Thyroid gland (tissue), 4 donors: Measurements from ENCODE around the gene CMSS1. TPM values are rescaled to one million over a fixed set of nuclear protein-coding genes. Genes with fewer than 3 reads are reported as not detected.

Source experiments
- DNase-seq, 2 donors: peaks; one replicate each; pipeline ENCODE4 v3.0.0-alpha.2; 2019
- H3K27ac ChIP-seq, 3 donors: fragments of 200-600 bp; sonication (generic); 1 replicate in 2 of 3; 2 replicates in 1 of 3; pipeline ENCODE4 v1.5.1; 2016 to 2019; ENCODE audit warnings: mild to moderate bottlenecking in 1 of 3, moderate library complexity in 1 of 3
- H3K27me3 ChIP-seq: fragments of 200-600 bp; sonication (generic); one replicate; pipeline ENCODE4 v1.5.1; 2019
- H3K36me3 ChIP-seq, 2 donors: fragments of 200-600 bp; sonication (generic); one replicate each; pipeline ENCODE4 v1.5.1; 2016 to 2019
- H3K4me1 ChIP-seq, 2 donors: fragments of 200-600 bp; sonication (generic); one replicate each; pipeline ENCODE4 v1.5.1; 2017 to 2019
- H3K4me3 ChIP-seq, 3 donors: fragments of 200-600 bp; sonication (generic); replicated peaks in 1 of 3; 1 replicate in 2 of 3; 2 replicates in 1 of 3; pipeline ENCODE4 v1.5.1; 2016; ENCODE audit warnings: mild to moderate bottlenecking in 1 of 3
- H3K9me3 ChIP-seq: fragments of 200-600 bp; sonication (generic); one replicate; pipeline ENCODE4 v1.5.1; 2017
- POLR2A ChIP-seq, 2 donors: fragments of 450-650 bp; IDR thresholded peaks; one replicate each; pipeline ENCODE4 v1.6.1; 2017; ENCODE audit warnings: antibody characterized with exemption in 2 of 2, mild to moderate bottlenecking in 2 of 2, moderate library complexity in 1 of 2
- WGBS, 2 donors: methylation state at CpG; one replicate each; pipeline ENCODE4 v1.1.5; 2017; 5-methylcytosine and 5-hydroxymethylcytosine counted together
- intact Hi-C: fragments of 100-400 bp; cut with DNase I; formaldehyde crosslinking; loops from one replicate; pipeline ENCODE4 v1.15.1; 2023
- total RNA-seq, 4 donors: library from RNA; depleted of rRNA; stranded (reverse); fragments of >200 nt; gene quantifications; one replicate each; pipeline ENCODE4 v1.2.3, GENCODE V29; 2016
- TF ChIP-seq, protein P1 (sequence below), 6 experiments: fragments of 200-600 bp in 3 of 6; fragments of 450-650 bp in 3 of 6; sonication (generic) in 3 of 6; IDR thresholded peaks; one replicate each; pipeline ENCODE4 v1.5.1; 2016 to 2019; ENCODE audit warnings: antibody characterized with exemption in 6 of 6, mild to moderate bottlenecking in 2 of 6, inconsistent platforms in 1 of 6, moderate library complexity in 1 of 6

CMSS1 gene
- total RNA-seq, 4 donors from 2014 or later = 7.7 to 15.0 (median 12.9) TPM

DNA sequence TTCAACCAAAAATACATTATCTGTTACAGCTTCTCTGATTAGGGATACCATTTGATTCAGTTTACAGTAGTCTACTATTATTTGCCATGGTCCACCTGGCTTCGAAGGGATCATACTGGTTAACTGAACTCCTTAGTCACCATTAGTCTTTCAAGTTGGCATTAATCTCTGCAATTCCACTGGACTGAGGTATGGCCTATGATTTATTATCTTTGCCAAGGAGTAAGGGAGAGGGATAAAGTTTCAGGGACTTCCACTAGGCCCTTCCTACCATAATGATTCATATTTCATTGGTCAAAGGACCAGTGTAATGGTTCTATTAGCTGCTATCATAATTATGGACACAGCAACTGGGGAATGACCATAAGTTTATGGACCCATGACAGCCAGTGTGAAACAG is 7.3 kb upstream of the CMSS1 start:
- no peaks in the 10 kb centered on the region for H3K4me1 ChIP-seq
- no peak for DNase-seq
- no peaks in the 10 kb centered on the region for H3K27me3 ChIP-seq
- intact Hi-C loops = no loop called here
- TF ChIP-seq, protein P1, sequence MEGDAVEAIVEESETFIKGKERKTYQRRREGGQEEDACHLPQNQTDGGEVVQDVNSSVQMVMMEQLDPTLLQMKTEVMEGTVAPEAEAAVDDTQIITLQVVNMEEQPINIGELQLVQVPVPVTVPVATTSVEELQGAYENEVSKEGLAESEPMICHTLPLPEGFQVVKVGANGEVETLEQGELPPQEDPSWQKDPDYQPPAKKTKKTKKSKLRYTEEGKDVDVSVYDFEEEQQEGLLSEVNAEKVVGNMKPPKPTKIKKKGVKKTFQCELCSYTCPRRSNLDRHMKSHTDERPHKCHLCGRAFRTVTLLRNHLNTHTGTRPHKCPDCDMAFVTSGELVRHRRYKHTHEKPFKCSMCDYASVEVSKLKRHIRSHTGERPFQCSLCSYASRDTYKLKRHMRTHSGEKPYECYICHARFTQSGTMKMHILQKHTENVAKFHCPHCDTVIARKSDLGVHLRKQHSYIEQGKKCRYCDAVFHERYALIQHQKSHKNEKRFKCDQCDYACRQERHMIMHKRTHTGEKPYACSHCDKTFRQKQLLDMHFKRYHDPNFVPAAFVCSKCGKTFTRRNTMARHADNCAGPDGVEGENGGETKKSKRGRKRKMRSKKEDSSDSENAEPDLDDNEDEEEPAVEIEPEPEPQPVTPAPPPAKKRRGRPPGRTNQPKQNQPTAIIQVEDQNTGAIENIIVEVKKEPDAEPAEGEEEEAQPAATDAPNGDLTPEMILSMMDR (IDR thresholded peaks at IDR 0.05) = no peak
- no peak for TF ChIP-seq POLR2A (IDR thresholded peaks at IDR 0.05)
- H3K4me3 ChIP-seq = no peak overlapping the region
- WGBS, 2 donors = 97 to 100% methylated on average over 1 of the region's 1 CpG
- no peaks in the 10 kb centered on the region for H3K36me3 ChIP-seq
- no peak overlapping the region for H3K27ac ChIP-seq
- H3K9me3 ChIP-seq = no peaks in the 10 kb centered on the region

DNA sequence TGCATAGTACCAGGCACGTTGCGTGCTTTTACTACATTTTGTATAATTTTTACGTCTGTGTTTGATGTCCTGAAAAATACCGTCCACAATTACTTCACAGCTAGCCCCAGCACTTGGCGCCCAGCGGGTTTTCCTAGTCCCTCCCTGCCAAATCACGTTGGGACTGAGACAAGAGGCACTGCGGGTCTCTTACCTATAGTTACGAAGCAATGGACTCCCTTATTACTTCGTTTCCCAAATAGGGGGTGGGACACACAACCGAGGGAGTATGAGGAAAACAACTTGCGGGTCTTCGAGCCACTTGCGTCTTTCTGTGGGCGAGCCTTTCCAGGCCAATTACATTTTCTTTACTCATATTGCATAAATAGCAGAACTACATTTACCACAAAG is 620 bp upstream of the CMSS1 start:
- intact Hi-C loops = no loop called here
- Histone ChIP-seq H3K4me1 (peaks cover 0 to 10% of the 10 kb centered on the region in 2 donors), H3K4me3 (peak overlapping the region; percentile 37 to 60 (median 53)), H3K27ac (peak overlapping the region in 1 of 3 donors; percentile 91), H3K36me3 (no peaks in the 10 kb centered on the region), H3K27me3 (no peaks in the 10 kb centered on the region), H3K9me3 (no peaks in the 10 kb centered on the region)
- TF ChIP-seq, protein P1 (IDR thresholded peaks at IDR 0.05) = no peak
- no peak for TF ChIP-seq POLR2A (IDR thresholded peaks at IDR 0.05)
- 1 to 2% methylated on average over 14 to 15 of the region's 15 CpGs for WGBS, 2 donors
- peak in 1 of 2 donors; percentile 12 for DNase-seq

DNA sequence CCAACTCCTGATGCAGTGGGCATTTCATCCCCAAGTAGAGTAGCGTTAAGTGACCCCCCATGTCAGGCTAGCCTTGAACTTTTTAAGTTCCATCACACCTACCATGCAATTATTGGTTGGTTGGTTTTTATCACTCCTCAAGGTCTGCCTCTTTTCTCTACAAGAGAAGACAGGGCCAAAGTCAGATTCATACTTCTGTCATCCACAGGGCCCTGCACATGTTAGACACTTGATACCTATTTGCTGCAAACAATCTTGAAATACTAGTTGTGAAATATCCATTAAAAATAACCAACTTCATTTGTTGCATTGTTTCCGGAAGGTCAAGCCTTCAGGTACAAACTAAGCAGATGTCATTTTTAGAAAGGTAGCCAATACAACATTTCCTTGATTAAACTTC is 1.2 kb downstream of the CMSS1 start:
- Histone ChIP-seq H3K4me1 (peaks cover 0 to 10% of the 10 kb centered on the region in 2 donors), H3K4me3 (no peak overlapping the region), H3K27ac (no peak overlapping the region), H3K36me3 (no peaks in the 10 kb centered on the region), H3K27me3 (no peaks in the 10 kb centered on the region), H3K9me3 (no peaks in the 10 kb centered on the region)
- DNase-seq = no peak
- 92 to 97% methylated on average over 2 of the region's 2 CpGs for WGBS, 2 donors
- TF ChIP-seq POLR2A (IDR thresholded peaks at IDR 0.05) = no peak
- TF ChIP-seq, protein P1 (IDR thresholded peaks at IDR 0.05) = no peak
- intact Hi-C loops = no loop called here

DNA sequence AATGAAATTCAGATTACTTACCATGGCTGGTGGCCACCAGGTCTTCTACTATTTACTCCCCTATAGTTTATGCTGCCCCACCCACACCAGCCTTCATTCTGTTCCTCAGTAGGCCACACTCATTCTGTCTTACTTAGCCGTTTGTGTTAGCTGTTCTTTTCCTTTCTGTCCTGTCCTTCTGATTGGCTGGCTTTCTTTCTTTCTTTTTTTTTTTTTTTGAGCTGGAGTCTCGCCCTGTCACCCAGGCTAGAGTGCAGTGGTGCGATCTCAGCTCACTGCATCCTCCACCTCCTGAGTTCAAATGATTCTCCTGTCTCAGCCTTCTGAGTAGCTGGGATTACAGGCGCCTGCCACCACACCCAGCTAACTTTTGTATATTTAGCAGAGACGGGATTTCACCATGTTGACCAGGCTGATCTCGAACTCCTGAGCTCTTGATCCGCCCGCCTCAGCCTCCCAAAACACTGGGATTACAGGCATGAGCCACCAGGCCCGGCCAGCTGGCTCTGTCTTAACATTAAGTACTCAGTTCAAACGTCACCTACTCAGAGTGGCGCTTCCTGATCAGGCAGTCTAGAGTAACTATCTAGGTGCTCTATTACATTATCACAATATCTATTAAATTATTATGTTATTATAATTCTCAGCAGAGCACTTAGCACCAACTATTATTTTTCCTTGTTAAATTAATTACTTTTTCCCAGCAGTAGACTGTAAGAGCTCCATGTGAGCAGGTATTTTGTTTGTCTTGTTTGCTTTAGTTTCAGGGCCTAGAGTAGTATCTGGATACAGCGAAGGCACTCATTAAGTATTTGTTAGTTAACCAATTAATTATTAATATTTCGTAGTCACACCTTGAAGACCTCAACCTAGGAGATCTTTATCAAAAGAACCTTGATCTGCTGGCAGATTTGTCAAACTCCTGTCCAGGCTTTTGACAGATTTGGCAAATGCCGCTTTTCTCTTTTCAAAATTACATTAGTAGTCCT is 6.4 kb downstream of the CMSS1 start:
- Histone ChIP-seq H3K27me3 (no peaks in the 10 kb centered on the region), H3K4me3 (no peak overlapping the region), H3K27ac (no peak overlapping the region), H3K9me3 (no peaks in the 10 kb centered on the region), H3K36me3 (no peaks in the 10 kb centered on the region), H3K4me1 (no peaks in the 10 kb centered on the region)
- TF ChIP-seq, protein P1 (IDR thresholded peaks at IDR 0.05) = no peak
- TF ChIP-seq POLR2A (IDR thresholded peaks at IDR 0.05) = no peak
- intact Hi-C loops = no loop called here
- WGBS, 2 donors = 85 to 91% methylated on average over 14 of the region's 14 CpGs
- DNase-seq = no peak

DNA sequence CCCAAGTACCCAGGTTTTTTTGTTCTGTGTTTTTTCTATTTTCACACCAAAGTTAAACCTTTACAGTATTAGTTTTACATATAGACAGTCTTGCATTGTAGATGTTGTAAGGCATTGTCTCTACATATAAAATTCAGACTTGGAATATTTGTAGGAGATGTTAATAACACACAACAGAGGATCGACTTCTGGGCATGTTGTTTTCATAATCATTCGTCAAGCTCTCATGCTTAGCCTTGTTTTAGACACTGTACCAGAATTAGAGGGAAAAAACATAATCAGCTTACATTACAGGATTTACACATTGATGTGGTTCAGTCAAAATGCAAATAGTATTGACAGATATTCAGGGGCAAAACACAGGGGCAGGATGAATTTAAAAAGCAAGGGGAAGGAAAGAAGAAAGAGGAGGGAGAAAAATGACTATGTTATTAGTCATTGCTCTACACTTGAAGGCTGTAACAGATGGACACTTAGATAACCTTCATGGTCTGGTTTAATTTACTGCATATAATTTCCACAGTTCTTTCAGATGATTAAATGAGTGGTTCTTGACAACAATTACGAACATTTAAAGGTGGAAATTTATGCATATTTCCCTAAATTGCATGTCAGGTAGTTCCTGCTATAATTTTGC is 7.5 kb downstream of the CMSS1 start:
- 82 to 83% methylated on average over 3 of the region's 3 CpGs for WGBS, 2 donors

More for the DNA sequence above, 7.5 kb downstream of the CMSS1 start:
- Histone ChIP-seq H3K4me1 (no peaks in the 10 kb centered on the region), H3K27me3 (no peaks in the 10 kb centered on the region), H3K9me3 (no peaks in the 10 kb centered on the region), H3K4me3 (no peak overlapping the region), H3K36me3 (no peaks in the 10 kb centered on the region), H3K27ac (no peak overlapping the region)
- intact Hi-C loops = no loop called here
- DNase-seq = no peak
- TF ChIP-seq, protein P1 (IDR thresholded peaks at IDR 0.05) = no peak
- TF ChIP-seq POLR2A (IDR thresholded peaks at IDR 0.05) = no peak
